ENCODE measurements around the gene IGFBPL1.

- TF ChIP-seq EZH2phosphoT487 (IDR thresholded peaks at IDR 0.05; ENCODE audit: borderline replicate concordance, low read depth, low read length), result no peak
- TF ChIP-seq CTCF (conservative IDR thresholded peaks at IDR 0.05; ENCODE audit: low read length), result no peak
Observed at GRCh38 chr9:38443597-38443996, 19.3 kb upstream of the IGFBPL1 start.
